GM18951 (cell line): ENCODE measurements around the gene RNASEH1.
"Not testable (repeated sequence)": the region's sequence is repeated elsewhere in the genome, so short reads cannot be mapped to it uniquely, and the experiment has no call there.

Experiments used
- POLR2A ChIP-seq: IDR thresholded peaks from 4 replicates; pipeline ENCODE4 v1.6.1; 2011; ENCODE audit warnings: mild to moderate bottlenecking; ENCODE audit not compliant: insufficient read length, insufficient read depth; ENCODE audit errors: extremely low read depth
- in situ Hi-C: fragments of 300-500 bp; cut with MboI; formaldehyde crosslinking; loops from one replicate; pipeline ENCODE4 v1.12.0; 2022; ENCODE audit warnings: low sequenced_read_pairs, mixed read lengths, inconsistent platforms; ENCODE audit not compliant: unreplicated experiment

The RNASEH1 gene

GRCh38 chr2:3505771-3506170 lies 52.4 kb downstream of the RNASEH1 start:
- in situ Hi-C loops = no loop called here
- TF ChIP-seq POLR2A = no peak

GRCh38 chr2:3504741-3505140 lies 53.4 kb downstream of the RNASEH1 start:
- no peak for TF ChIP-seq POLR2A
- in situ Hi-C loops = no loop called here

- TF ChIP-seq POLR2A = no peak
- in situ Hi-C loops = no loop called here
Measured at GRCh38 chr2:3503483-3503882, 54.6 kb downstream of the RNASEH1 start.

- in situ Hi-C loops = no loop called here
- no peak for TF ChIP-seq POLR2A
Measured at GRCh38 chr2:3503046-3503445, 55.1 kb downstream of the RNASEH1 start.

GRCh38 chr2:3500326-3500899 lies 57.7 kb downstream of the RNASEH1 start:
- no peak for TF ChIP-seq POLR2A
- in situ Hi-C loops = no loop called here

GRCh38 chr2:3498783-3499394 lies 59.2 kb downstream of the RNASEH1 start:
- no peak for TF ChIP-seq POLR2A
- in situ Hi-C loops = no loop called here

- in situ Hi-C loops = not testable (repeated sequence)
Measured at GRCh38 chr2:3496708-3497080, 61.4 kb downstream of the RNASEH1 start.
